ENCODE data around the gene AREG. TPM values are rescaled to one million over a fixed set of nuclear protein-coding genes. Genes with fewer than 3 reads are reported as not detected.

Gene AREG
- total RNA-seq, 1 donor from 2014 or later, result 197 TPM

- Histone ChIP-seq H3K27me3 (ENCODE audit: control insufficient read depth, insufficient read depth, low read length) (no peaks in the 10 kb centered on the region), H3K36me3 (ENCODE audit: control insufficient read depth, insufficient read depth, low read length) (peaks cover 19% of the 10 kb centered on the region), H3K4me3 (ENCODE audit: low read depth, low read length) (no peak overlapping the region)
- FAIRE-seq (no peak), DNase-seq (ENCODE audit: low read depth) (no peak)
- TF ChIP-seq, protein P1, sequence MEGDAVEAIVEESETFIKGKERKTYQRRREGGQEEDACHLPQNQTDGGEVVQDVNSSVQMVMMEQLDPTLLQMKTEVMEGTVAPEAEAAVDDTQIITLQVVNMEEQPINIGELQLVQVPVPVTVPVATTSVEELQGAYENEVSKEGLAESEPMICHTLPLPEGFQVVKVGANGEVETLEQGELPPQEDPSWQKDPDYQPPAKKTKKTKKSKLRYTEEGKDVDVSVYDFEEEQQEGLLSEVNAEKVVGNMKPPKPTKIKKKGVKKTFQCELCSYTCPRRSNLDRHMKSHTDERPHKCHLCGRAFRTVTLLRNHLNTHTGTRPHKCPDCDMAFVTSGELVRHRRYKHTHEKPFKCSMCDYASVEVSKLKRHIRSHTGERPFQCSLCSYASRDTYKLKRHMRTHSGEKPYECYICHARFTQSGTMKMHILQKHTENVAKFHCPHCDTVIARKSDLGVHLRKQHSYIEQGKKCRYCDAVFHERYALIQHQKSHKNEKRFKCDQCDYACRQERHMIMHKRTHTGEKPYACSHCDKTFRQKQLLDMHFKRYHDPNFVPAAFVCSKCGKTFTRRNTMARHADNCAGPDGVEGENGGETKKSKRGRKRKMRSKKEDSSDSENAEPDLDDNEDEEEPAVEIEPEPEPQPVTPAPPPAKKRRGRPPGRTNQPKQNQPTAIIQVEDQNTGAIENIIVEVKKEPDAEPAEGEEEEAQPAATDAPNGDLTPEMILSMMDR (IDR thresholded peaks at IDR 0.05; ENCODE audit: insufficient read depth, low read length, severe bottlenecking), result no peak
Observed at GRCh38 chr4:74450298-74450683, 5.4 kb downstream of the AREG start.

DNA sequence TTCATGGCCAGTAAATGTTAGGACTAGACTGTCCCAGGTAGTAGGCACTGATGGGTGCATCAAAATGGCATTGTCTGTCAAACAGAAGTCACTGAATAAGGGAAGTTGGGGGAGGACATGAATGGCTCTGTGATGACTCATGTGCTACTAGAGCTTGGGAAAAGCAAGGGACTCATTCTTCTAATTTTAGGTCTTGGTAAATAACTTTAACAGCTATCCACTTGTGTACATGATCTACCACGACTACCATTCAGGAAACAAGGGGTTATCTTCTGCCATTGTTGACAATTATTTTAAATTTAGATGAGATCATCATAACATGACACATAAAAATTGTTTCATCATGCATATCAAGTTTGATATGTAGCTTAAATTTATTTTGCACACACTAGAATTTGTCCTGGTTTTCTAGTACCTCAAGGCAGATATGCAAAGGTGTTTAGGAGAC lies 6.3 kb downstream of the AREG start:
- no peak overlapping the region for H3K4me3 ChIP-seq (ENCODE audit: low read depth, low read length)
- no peaks in the 10 kb centered on the region for H3K27me3 ChIP-seq (ENCODE audit: control insufficient read depth, insufficient read depth, low read length)
- TF ChIP-seq, protein P1 (IDR thresholded peaks at IDR 0.05; ENCODE audit: insufficient read depth, low read length, severe bottlenecking), result no peak
- H3K36me3 ChIP-seq (ENCODE audit: control insufficient read depth, insufficient read depth, low read length), result peaks cover 15% of the 10 kb centered on the region
- DNase-seq (ENCODE audit: low read depth), result peak; percentile 74
- peak; percentile 88 for FAIRE-seq

GRCh38 chr4:74453037-74453635 lies 8.2 kb downstream of the AREG start:
- DNase-seq (ENCODE audit: low read depth) (no peak), FAIRE-seq (no peak)
- Histone ChIP-seq H3K4me3 (ENCODE audit: low read depth, low read length) (no peak overlapping the region), H3K27me3 (ENCODE audit: control insufficient read depth, insufficient read depth, low read length) (no peaks in the 10 kb centered on the region), H3K36me3 (ENCODE audit: control insufficient read depth, insufficient read depth, low read length) (peaks cover 5% of the 10 kb centered on the region)
- TF ChIP-seq, protein P1 (IDR thresholded peaks at IDR 0.05; ENCODE audit: insufficient read depth, low read length, severe bottlenecking), result no peak

- FAIRE-seq (no peak), DNase-seq (ENCODE audit: low read depth) (no peak)
- no peak overlapping the region for H3K4me3 ChIP-seq (ENCODE audit: low read depth, low read length)
- H3K36me3 ChIP-seq (ENCODE audit: control insufficient read depth, insufficient read depth, low read length), result peaks cover 5% of the 10 kb centered on the region
- no peaks in the 10 kb centered on the region for H3K27me3 ChIP-seq (ENCODE audit: control insufficient read depth, insufficient read depth, low read length)
- TF ChIP-seq, protein P1 (IDR thresholded peaks at IDR 0.05; ENCODE audit: insufficient read depth, low read length, severe bottlenecking), result no peak
Observed at GRCh38 chr4:74453829-74454742, 9.2 kb downstream of the AREG start.

DNA sequence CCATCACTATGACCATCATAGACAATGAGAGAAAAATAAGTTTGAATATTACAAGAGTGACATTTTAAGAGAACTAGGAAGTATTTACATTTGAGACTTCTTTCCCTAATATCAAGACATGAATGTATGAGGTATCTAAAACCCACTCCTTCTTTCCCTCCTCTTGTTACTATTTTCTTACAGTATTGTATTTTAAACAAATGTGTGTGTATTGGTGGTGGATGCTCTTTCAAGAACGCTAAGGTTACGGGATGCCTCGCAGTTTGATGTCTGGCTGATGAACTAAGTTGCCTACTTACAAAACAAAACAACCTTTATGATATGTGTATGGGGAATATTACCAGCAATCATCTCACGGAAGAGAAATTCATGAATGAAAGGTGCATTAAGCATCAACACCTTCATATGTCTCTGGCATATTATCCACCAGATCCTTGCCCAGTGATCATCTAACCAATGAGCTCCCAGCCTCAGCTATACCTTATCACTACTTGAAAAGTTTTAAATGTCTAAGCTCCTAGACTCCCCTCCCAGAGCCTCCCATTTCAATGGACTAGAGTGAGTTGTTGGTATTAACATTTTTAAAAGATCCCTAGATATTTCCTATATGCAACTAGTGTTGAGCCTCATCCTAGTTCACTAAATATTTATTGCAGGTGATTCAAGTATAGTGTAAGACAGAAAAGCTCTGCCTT lies 10.6 kb downstream of the AREG start:
- DNase-seq (ENCODE audit: low read depth), result no peak
- peaks cover 5% of the 10 kb centered on the region for H3K36me3 ChIP-seq (ENCODE audit: control insufficient read depth, insufficient read depth, low read length)
- no peak overlapping the region for H3K4me3 ChIP-seq (ENCODE audit: low read depth, low read length)
- H3K27me3 ChIP-seq (ENCODE audit: control insufficient read depth, insufficient read depth, low read length), result no peaks in the 10 kb centered on the region
- no peak for FAIRE-seq
- TF ChIP-seq, protein P1 (IDR thresholded peaks at IDR 0.05; ENCODE audit: insufficient read depth, low read length, severe bottlenecking), result no peak
